ENCODE measurements around the gene RHOF. TPM values are rescaled to one million over a fixed set of nuclear protein-coding genes. Genes with fewer than 3 reads are reported as not detected.

The RHOF gene
- total and polyA plus RNA-seq, 2 of the 8 experiments (the other 6 are each of a cell fraction or from before 2014, with no cell fraction given) = 23.8 to 31.9 TPM

DNA sequence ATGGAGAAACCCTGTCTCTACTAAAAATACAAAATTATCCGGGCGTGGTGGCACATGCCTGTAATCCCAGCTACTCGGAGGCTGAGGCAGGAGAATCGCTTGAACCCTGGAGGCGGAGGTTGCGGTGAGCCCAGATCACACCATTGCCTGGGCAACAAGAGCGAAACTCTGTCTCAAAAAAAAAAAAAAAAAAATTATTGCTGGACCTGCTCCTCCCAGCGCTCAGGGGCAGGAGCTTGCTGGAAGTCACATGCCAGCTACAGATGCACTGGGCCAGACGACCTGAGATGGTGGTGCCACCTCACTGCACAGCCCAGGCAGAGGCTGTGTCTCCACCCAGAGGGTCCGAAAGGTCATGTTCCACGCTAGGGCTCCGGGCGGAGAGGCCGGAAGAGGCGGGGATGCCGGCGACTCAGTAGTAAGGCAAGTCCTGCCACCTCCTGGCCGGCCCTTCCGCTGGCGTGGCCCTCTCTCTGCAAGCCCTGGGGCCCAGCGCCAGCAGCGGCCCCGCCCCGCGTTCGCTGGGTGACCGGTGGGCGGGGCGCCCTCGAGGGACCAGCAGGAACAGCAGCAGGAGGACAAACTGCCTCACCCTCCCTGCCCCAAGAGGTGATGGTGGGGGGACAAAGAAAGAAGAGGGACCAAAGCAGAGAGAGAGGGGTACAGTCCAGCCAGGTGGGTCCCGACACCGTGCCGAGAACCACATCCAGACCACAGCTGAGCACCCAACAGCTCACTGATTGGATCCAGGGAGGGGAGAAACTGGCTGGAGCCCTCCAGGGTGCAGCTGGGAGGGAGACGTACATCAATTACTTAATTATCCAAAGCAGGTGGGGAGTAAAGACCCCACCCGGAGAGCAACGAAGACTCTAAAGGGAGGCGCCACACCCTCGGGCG lies 3.6 kb upstream of the RHOF start:
- Histone ChIP-seq H4K91ac (replicated peaks; ENCODE audit: insufficient read length, low read length) (peak overlapping the region; percentile 10), H3K4me3 (ENCODE audit: extremely low read depth in 1 of 4, insufficient read depth in 2 of 4, low read depth in 3 of 4, low read length in 4 of 4) (peak overlapping the region in 3 of 4 experiments; percentile 14 to 47 (median 32); a peak in 3 of 8 replicates), H3K56ac (replicated peaks; ENCODE audit: insufficient read length, low read depth, low read length) (no peak overlapping the region), H2BK5ac (ENCODE audit: low read depth, low read length) (peak overlapping the region; percentile 84), H3K79me1 (ENCODE audit: low read depth, low read length) (0 out of 2 replicates have a peak, but pooled peaks cover 9% of the 10 kb centered on the region), H3K18ac (ENCODE audit: extremely low read depth, low read length) (peak overlapping the region; percentile 68), H2AFZ (ENCODE audit: low read length) (no peak overlapping the region), H3K79me2 (ENCODE audit: control insufficient read depth in 1 of 2, insufficient read depth in 2 of 2, low read length in 2 of 2) (peaks cover 0 to 32% of the 10 kb centered on the region in 2 experiments; a peak in 2 of 4 replicates), H3K23ac (ENCODE audit: insufficient read length) (no peak overlapping the region), H2AK5ac (ENCODE audit: low read depth, low read length) (no peak overlapping the region), H2BK20ac (ENCODE audit: low read length) (peak overlapping the region; percentile 95; the same call in 1 of the 2 replicates), H3K27me3 (replicated peaks in 1 of 4; ENCODE audit: control insufficient read depth in 3 of 4, extremely low read depth in 1 of 4, insufficient read depth in 3 of 4, low read length in 3 of 4) (0 out of 7 replicates have a peak, but pooled peaks cover 0 to 2% (median 0%) of the 10 kb centered on the region in 4 experiments), H3K23me2 (ENCODE audit: low read depth, low read length) (peaks cover 24% of the 10 kb centered on the region; the same call in 1 of the 2 replicates), H3K4ac (replicated peaks; ENCODE audit: insufficient read length, low read depth, low read length) (no peak overlapping the region), H2BK120ac (replicated peaks; ENCODE audit: low read depth, low read length) (no peak overlapping the region), H3K27ac (ENCODE audit: low read depth, low read length) (0 out of 2 replicates have a peak overlapping the region, but pooled peaks have one; percentile 13), H3K4me2 (ENCODE audit: insufficient read depth in 1 of 2, low read depth in 2 of 2, low read length in 2 of 2) (peak overlapping the region; percentile 66 to 92), H3K36me3 (ENCODE audit: control insufficient read depth in 2 of 4, insufficient read depth in 4 of 4, low read length in 3 of 4) (peaks cover 0 to 16% (median 3%) of the 10 kb centered on the region in 4 experiments; a peak in 4 of 8 replicates), H4K8ac (ENCODE audit: extremely low read depth, insufficient read depth, low read length) (no peak overlapping the region; the same call in 1 of the 2 replicates), H3K9me3 (ENCODE audit: insufficient read depth in 2 of 2, low read depth in 1 of 2, low read length in 1 of 2) (no peaks in the 10 kb centered on the region), H3K14ac (ENCODE audit: insufficient read length) (no peak overlapping the region), H2BK15ac (ENCODE audit: low read length) (peak overlapping the region; percentile 75; the same call in 1 of the 2 replicates), H3K9ac (replicated peaks in 1 of 4; ENCODE audit: extremely low read depth in 1 of 4, low read depth in 3 of 4, low read length in 3 of 4) (peak overlapping the region in 1 of 4 experiments; percentile 8; a peak in 2 of 7 replicates), H2BK12ac (ENCODE audit: low read depth, low read length) (0 out of 2 replicates have a peak overlapping the region, but pooled peaks have one; percentile 50), H4K5ac (ENCODE audit: insufficient read length, low read depth, low read length) (peak overlapping the region; percentile 60), H4K20me1 (replicated peaks in 1 of 2; ENCODE audit: control insufficient read depth in 1 of 2, insufficient read depth in 2 of 2, low read length in 2 of 2) (peaks cover 9 to 16% of the 10 kb centered on the region in 2 experiments), H3K4me1 (replicated peaks in 1 of 4; ENCODE audit: control insufficient read depth in 3 of 4, insufficient read depth in 4 of 4, low read length in 3 of 4) (peaks cover 11 to 43% (median 23%) of the 10 kb centered on the region in 4 experiments)
- POLR2A ChIA-PET (ENCODE audit: partially characterized antibody) = interaction anchor here (0.8 to 34.9 kb wide), 10 partner anchors 3 to 212 kb away, joined by 3 to 958 read pairs (median 8); partner anchors contain the start of genes PSMD9, RHOF and SETD1B
- CTCF ChIA-PET (ENCODE audit: partially characterized antibody) = interaction anchor here (0.8 to 18.2 kb wide), 10 partner anchors 11 to 257 kb away, joined by 3 to 363 read pairs (median 74); partner anchors contain the start of genes PSMD9 and SETD1B
- DNase-seq (ENCODE audit: low read depth in 1 of 2, low spot score in 2 of 2) (peak; percentile 79 to 87), FAIRE-seq (no peak)
- WGBS, 2 experiments (ENCODE audit: extremely low coverage in 1 of 2, insufficient coverage in 1 of 2, insufficient read length in 1 of 2, insufficient replicate concordance in 2 of 2, low coverage in 1 of 2, low lambda C conversion rate in 2 of 2, missing lambda C conversion rate in 1 of 2) = 34% methylated on average over 36 of the region's 39 CpGs; no CpG with 5 or more reads in 1 of the 2 experiments
- TF ChIP-seq SIN3A (conservative IDR thresholded peaks at IDR 0.05 in 1 of 2, IDR thresholded peaks at IDR 0.05 in 1 of 2; ENCODE audit: low read depth in 1 of 2, low read length in 2 of 2) (0 out of 4 replicates have a peak, but pooled peaks of 1 of the 2 experiments have one; percentile 37), SP2 (IDR thresholded peaks at IDR 0.05; ENCODE audit: low read length) (no peak), ASH2L (IDR thresholded peaks at IDR 0.05; ENCODE audit: low read length) (peak; percentile 21), EP300 (IDR thresholded peaks at IDR 0.05; ENCODE audit: borderline replicate concordance in 1 of 2, low read depth in 2 of 2, low read length in 2 of 2) (no peak), TAF1 (IDR thresholded peaks at IDR 0.05; ENCODE audit: low read depth, low read length) (0 out of 2 replicates have a peak, but pooled peaks have one; percentile 28)
- TF ChIP-seq, protein P1, sequence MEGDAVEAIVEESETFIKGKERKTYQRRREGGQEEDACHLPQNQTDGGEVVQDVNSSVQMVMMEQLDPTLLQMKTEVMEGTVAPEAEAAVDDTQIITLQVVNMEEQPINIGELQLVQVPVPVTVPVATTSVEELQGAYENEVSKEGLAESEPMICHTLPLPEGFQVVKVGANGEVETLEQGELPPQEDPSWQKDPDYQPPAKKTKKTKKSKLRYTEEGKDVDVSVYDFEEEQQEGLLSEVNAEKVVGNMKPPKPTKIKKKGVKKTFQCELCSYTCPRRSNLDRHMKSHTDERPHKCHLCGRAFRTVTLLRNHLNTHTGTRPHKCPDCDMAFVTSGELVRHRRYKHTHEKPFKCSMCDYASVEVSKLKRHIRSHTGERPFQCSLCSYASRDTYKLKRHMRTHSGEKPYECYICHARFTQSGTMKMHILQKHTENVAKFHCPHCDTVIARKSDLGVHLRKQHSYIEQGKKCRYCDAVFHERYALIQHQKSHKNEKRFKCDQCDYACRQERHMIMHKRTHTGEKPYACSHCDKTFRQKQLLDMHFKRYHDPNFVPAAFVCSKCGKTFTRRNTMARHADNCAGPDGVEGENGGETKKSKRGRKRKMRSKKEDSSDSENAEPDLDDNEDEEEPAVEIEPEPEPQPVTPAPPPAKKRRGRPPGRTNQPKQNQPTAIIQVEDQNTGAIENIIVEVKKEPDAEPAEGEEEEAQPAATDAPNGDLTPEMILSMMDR (IDR thresholded peaks at IDR 0.05; ENCODE audit: control extremely low read depth in 1 of 3, insufficient read depth in 1 of 3, low read depth in 1 of 3, low read length in 3 of 3) = peak in 2 of 3 experiments; percentile 36 to 37; a peak in 3 of 4 replicates
